ENCODE results near the gene DDX56. TPM values are rescaled to one million over a fixed set of nuclear protein-coding genes. Genes with fewer than 3 reads are reported as not detected.

DDX56 gene
- polyA plus RNA-seq, 1 donor (not counting 4 experiments of a cell fraction or from before 2014, with no cell fraction given) = 79.9 TPM

- Histone ChIP-seq H2AFZ (ENCODE audit: control insufficient read depth, low read length) (no peak overlapping the region), H3K4me1 (ENCODE audit: control insufficient read depth, extremely low read depth, insufficient read depth, low read length) (peaks cover 6% of the 10 kb centered on the region), H3K9me3 (ENCODE audit: control insufficient read depth, low read depth, low read length) (no peaks in the 10 kb centered on the region), H3K9ac (ENCODE audit: control insufficient read depth, extremely low read depth, insufficient read depth, low read length) (no peak overlapping the region), H3K4me3 (ENCODE audit: control insufficient read depth in 2 of 3, extremely low read depth in 1 of 3, insufficient read depth in 2 of 3, low read depth in 1 of 3, low read length in 3 of 3) (no peak overlapping the region), H3K79me2 (ENCODE audit: control insufficient read depth, insufficient read depth, low read length) (peaks cover 34% of the 10 kb centered on the region), H3K9me1 (ENCODE audit: control insufficient read depth, extremely low read depth, insufficient read depth, low read length) (no peaks in the 10 kb centered on the region), H3K27ac (ENCODE audit: control insufficient read depth, insufficient read depth, low read length) (no peak overlapping the region), H3K36me3 (ENCODE audit: control insufficient read depth in 2 of 2, extremely low read depth in 1 of 2, insufficient read depth in 2 of 2, low read length in 2 of 2) (peaks cover 57 to 75% of the 10 kb centered on the region in 2 experiments), H4K20me1 (ENCODE audit: control insufficient read depth, extremely low read depth, insufficient read depth, low read length) (peaks cover 2% of the 10 kb centered on the region), H3K27me3 (ENCODE audit: control insufficient read depth, extremely low read depth, insufficient read depth, low read length) (no peaks in the 10 kb centered on the region), H3K4me2 (ENCODE audit: control insufficient read depth, extremely low read depth, insufficient read depth, low read depth, low read length) (no peak overlapping the region)
- TF ChIP-seq EZH2 (IDR thresholded peaks at IDR 0.05; ENCODE audit: low read length) = no peak
- TF ChIP-seq, protein P1, sequence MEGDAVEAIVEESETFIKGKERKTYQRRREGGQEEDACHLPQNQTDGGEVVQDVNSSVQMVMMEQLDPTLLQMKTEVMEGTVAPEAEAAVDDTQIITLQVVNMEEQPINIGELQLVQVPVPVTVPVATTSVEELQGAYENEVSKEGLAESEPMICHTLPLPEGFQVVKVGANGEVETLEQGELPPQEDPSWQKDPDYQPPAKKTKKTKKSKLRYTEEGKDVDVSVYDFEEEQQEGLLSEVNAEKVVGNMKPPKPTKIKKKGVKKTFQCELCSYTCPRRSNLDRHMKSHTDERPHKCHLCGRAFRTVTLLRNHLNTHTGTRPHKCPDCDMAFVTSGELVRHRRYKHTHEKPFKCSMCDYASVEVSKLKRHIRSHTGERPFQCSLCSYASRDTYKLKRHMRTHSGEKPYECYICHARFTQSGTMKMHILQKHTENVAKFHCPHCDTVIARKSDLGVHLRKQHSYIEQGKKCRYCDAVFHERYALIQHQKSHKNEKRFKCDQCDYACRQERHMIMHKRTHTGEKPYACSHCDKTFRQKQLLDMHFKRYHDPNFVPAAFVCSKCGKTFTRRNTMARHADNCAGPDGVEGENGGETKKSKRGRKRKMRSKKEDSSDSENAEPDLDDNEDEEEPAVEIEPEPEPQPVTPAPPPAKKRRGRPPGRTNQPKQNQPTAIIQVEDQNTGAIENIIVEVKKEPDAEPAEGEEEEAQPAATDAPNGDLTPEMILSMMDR (optimal IDR thresholded peaks at IDR 0.05 in 1 of 3, IDR thresholded peaks at IDR 0.05 in 1 of 3, conservative IDR thresholded peaks at IDR 0.05 in 1 of 3; ENCODE audit: extremely low read depth in 1 of 3, insufficient read depth in 2 of 3, low read length in 3 of 3) = no peak
- no peak for FAIRE-seq
- no peak for DNase-seq (ENCODE audit: low read depth, low spot score)
- dilution Hi-C loops (cut with MboI; ENCODE audit: extremely low pct_ligation_motif_present, low sequenced_read_pairs) = no loop called here
Observed at GRCh38 chr7:44567884-44568283, 5.8 kb downstream of the DDX56 start.

DNA sequence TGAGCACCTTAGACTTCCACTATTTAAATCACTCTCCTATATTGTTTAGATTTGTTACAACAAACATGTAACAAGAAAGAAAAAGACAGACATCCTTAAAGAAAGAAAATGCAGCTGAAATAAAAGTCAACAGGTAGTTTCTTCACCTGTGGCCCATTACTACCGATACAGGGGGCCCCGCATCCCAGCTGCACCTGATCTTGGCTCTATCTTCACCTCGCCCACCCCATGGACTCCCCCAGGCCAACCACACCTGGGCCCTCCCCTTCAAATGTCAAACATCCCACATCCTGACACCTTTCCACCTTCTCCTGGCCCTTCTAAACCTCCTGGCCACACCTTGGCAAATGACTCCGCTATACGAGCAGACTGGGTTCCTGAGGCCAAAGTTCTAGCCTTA is 7.0 kb downstream of the DDX56 start:
- H3K36me3 ChIP-seq (ENCODE audit: control insufficient read depth in 2 of 2, extremely low read depth in 1 of 2, insufficient read depth in 2 of 2, low read length in 2 of 2) = peaks cover 53 to 64% of the 10 kb centered on the region in 2 experiments
- H4K20me1 ChIP-seq (ENCODE audit: control insufficient read depth, extremely low read depth, insufficient read depth, low read length) = peaks cover 2% of the 10 kb centered on the region
- H3K79me2 ChIP-seq (ENCODE audit: control insufficient read depth, insufficient read depth, low read length) = peaks cover 22% of the 10 kb centered on the region
- no peak overlapping the region for H3K9ac ChIP-seq (ENCODE audit: control insufficient read depth, extremely low read depth, insufficient read depth, low read length)
- no peaks in the 10 kb centered on the region for H3K4me1 ChIP-seq (ENCODE audit: control insufficient read depth, extremely low read depth, insufficient read depth, low read length)
- no peak overlapping the region for H3K27ac ChIP-seq (ENCODE audit: control insufficient read depth, insufficient read depth, low read length)
- H2AFZ ChIP-seq (ENCODE audit: control insufficient read depth, low read length) = no peak overlapping the region
- no peak for DNase-seq (ENCODE audit: low read depth, low spot score)
- H3K27me3 ChIP-seq (ENCODE audit: control insufficient read depth, extremely low read depth, insufficient read depth, low read length) = no peaks in the 10 kb centered on the region
- dilution Hi-C loops (cut with MboI; ENCODE audit: extremely low pct_ligation_motif_present, low sequenced_read_pairs) = no loop called here
- FAIRE-seq = no peak
- no peaks in the 10 kb centered on the region for H3K9me1 ChIP-seq (ENCODE audit: control insufficient read depth, extremely low read depth, insufficient read depth, low read length)
- no peak overlapping the region for H3K4me3 ChIP-seq (ENCODE audit: control insufficient read depth in 2 of 3, extremely low read depth in 1 of 3, insufficient read depth in 2 of 3, low read depth in 1 of 3, low read length in 3 of 3)
- H3K9me3 ChIP-seq (ENCODE audit: control insufficient read depth, low read depth, low read length) = no peaks in the 10 kb centered on the region
- H3K4me2 ChIP-seq (ENCODE audit: control insufficient read depth, extremely low read depth, insufficient read depth, low read depth, low read length) = no peak overlapping the region
- TF ChIP-seq, protein P1 (optimal IDR thresholded peaks at IDR 0.05 in 1 of 3, IDR thresholded peaks at IDR 0.05 in 1 of 3, conservative IDR thresholded peaks at IDR 0.05 in 1 of 3; ENCODE audit: extremely low read depth in 1 of 3, insufficient read depth in 2 of 3, low read length in 3 of 3) = no peak
- no peak for TF ChIP-seq EZH2 (IDR thresholded peaks at IDR 0.05; ENCODE audit: low read length)
